HepG2 (cell line): ENCODE measurements around the gene CACNB4.

Experiments
- CHCHD3 ChIP-seq: sonication (generic); formaldehyde crosslinking; IDR thresholded peaks from 2 replicates; pipeline ENCODE4 v1.8.0; 2022; ENCODE audit warnings: mild to moderate bottlenecking, missing genetic modification reagents, moderate library complexity
- E2F1 ChIP-seq: sonication (generic); formaldehyde crosslinking; IDR thresholded peaks from 2 replicates; pipeline ENCODE4 v1.5.0; 2020; ENCODE audit warnings: missing genetic modification reagents
- HIC2 ChIP-seq: sonication (generic); formaldehyde crosslinking; IDR thresholded peaks from 2 replicates; pipeline ENCODE4 v1.9.0; 2022; ENCODE audit warnings: low read depth, missing genetic modification reagents
- HNRNPLL ChIP-seq: fragments of 200-400 bp; formaldehyde crosslinking; IDR thresholded peaks from 2 replicates; pipeline ENCODE4 v1.6.1; 2017; ENCODE audit warnings: mild to moderate bottlenecking, low read depth, low read length; ENCODE audit not compliant: poor library complexity, severe bottlenecking
- MED8 ChIP-seq: sonication (generic); formaldehyde crosslinking; IDR thresholded peaks from 2 replicates; pipeline ENCODE4 v1.8.1; 2023; ENCODE audit warnings: mild to moderate bottlenecking, missing genetic modification reagents; ENCODE audit not compliant: insufficient replicate concordance
- POLR2A ChIP-seq, 2 experiments: IDR thresholded peaks; 2 replicates each; pipeline ENCODE4 v1.6.1; 2011; ENCODE audit warnings: low read depth in 2 of 2, low read length in 2 of 2, mild to moderate bottlenecking in 1 of 2, moderate library complexity in 1 of 2; ENCODE audit not compliant: insufficient read depth in 1 of 2
- TAF1 ChIP-seq: sonication (generic); formaldehyde crosslinking; IDR thresholded peaks from 2 replicates; pipeline ENCODE4 v1.4.0; 2020; ENCODE audit warnings: missing genetic modification reagents
- ZBTB43 ChIP-seq: sonication (generic); formaldehyde crosslinking; conservative IDR thresholded peaks from 2 replicates; pipeline ENCODE4 v1.4.0; 2020; ENCODE audit warnings: missing genetic modification reagents
- ZNF296 ChIP-seq: sonication (generic); formaldehyde crosslinking; conservative IDR thresholded peaks from 2 replicates; pipeline ENCODE4 v1.5.0; 2020; ENCODE audit warnings: mild to moderate bottlenecking, missing genetic modification reagents
- ZSCAN25 ChIP-seq: sonication (generic); formaldehyde crosslinking; IDR thresholded peaks from 2 replicates; pipeline ENCODE4 v1.8.0; 2022; ENCODE audit warnings: mild to moderate bottlenecking, missing genetic modification reagents
- TF ChIP-seq, protein P1 (sequence below): sonication (generic); formaldehyde crosslinking; IDR thresholded peaks from 2 replicates; pipeline ENCODE4 v1.5.0; 2020; ENCODE audit warnings: mild to moderate bottlenecking, missing genetic modification reagents, moderate library complexity
- TF ChIP-seq, protein P2 (sequence below): sonication (generic); formaldehyde crosslinking; IDR thresholded peaks from 2 replicates; pipeline ENCODE4 v1.9.0; 2021; ENCODE audit warnings: missing genetic modification reagents, borderline replicate concordance

DNA sequence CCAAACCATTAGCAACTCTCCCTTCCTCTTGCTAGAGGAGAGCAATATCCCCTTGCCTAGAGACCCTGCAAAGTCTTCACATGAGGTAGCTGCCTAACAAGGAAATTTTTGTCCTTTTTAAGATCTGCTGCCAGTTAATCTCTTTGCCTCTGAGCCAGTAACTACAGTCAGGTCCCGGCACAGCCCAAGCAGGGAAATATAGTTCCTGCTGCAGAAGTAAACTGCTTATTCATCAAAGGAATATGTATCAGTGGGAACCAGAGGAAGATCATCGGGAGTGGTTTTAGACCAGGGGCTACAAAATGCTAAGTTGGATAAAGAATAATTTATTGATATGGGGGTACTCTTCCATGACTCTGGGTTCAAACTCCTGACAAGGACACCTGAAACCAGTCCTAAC is 30.6 kb downstream of the CACNB4 start:
- TF ChIP-seq MED8 (CRISPR knock-in tag), result no peak
- TF ChIP-seq E2F1 (CRISPR knock-in tag), result no peak
- TF ChIP-seq ZSCAN25 (CRISPR knock-in tag), result no peak
- TF ChIP-seq, protein P1, sequence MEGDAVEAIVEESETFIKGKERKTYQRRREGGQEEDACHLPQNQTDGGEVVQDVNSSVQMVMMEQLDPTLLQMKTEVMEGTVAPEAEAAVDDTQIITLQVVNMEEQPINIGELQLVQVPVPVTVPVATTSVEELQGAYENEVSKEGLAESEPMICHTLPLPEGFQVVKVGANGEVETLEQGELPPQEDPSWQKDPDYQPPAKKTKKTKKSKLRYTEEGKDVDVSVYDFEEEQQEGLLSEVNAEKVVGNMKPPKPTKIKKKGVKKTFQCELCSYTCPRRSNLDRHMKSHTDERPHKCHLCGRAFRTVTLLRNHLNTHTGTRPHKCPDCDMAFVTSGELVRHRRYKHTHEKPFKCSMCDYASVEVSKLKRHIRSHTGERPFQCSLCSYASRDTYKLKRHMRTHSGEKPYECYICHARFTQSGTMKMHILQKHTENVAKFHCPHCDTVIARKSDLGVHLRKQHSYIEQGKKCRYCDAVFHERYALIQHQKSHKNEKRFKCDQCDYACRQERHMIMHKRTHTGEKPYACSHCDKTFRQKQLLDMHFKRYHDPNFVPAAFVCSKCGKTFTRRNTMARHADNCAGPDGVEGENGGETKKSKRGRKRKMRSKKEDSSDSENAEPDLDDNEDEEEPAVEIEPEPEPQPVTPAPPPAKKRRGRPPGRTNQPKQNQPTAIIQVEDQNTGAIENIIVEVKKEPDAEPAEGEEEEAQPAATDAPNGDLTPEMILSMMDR (CRISPR knock-in tag), result no peak
- no peak for TF ChIP-seq TAF1 (CRISPR knock-in tag)
- TF ChIP-seq HNRNPLL, result no peak
- no peak for TF ChIP-seq ZNF296
- TF ChIP-seq ZBTB43 (CRISPR knock-in tag), result no peak
- TF ChIP-seq, protein P2, sequence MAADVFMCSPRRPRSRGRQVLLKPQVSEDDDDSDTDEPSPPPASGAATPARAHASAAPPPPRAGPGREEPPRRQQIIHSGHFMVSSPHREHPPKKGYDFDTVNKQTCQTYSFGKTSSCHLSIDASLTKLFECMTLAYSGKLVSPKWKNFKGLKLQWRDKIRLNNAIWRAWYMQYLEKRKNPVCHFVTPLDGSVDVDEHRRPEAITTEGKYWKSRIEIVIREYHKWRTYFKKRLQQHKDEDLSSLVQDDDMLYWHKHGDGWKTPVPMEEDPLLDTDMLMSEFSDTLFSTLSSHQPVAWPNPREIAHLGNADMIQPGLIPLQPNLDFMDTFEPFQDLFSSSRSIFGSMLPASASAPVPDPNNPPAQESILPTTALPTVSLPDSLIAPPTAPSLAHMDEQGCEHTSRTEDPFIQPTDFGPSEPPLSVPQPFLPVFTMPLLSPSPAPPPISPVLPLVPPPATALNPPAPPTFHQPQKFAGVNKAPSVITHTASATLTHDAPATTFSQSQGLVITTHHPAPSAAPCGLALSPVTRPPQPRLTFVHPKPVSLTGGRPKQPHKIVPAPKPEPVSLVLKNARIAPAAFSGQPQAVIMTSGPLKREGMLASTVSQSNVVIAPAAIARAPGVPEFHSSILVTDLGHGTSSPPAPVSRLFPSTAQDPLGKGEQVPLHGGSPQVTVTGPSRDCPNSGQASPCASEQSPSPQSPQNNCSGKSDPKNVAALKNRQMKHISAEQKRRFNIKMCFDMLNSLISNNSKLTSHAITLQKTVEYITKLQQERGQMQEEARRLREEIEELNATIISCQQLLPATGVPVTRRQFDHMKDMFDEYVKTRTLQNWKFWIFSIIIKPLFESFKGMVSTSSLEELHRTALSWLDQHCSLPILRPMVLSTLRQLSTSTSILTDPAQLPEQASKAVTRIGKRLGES (CRISPR knock-in tag), result no peak
- TF ChIP-seq CHCHD3 (CRISPR knock-in tag), result no peak
- TF ChIP-seq HIC2 (CRISPR knock-in tag), result no peak
- TF ChIP-seq POLR2A (IDR thresholded peaks at IDR 0.05; ENCODE audit: insufficient read depth in 1 of 2, low read depth in 2 of 2, low read length in 2 of 2), result no peak
